Measurements from ENCODE around the gene CDH19.

- TF ChIP-seq GATA2 (IDR thresholded peaks at IDR 0.05; ENCODE audit: low read depth, low read length) = no peak
- TF ChIP-seq GATA3 (IDR thresholded peaks at IDR 0.05; ENCODE audit: low read depth, low read length) = no peak
Observed at GRCh38 chr18:66641056-66641455, 37.2 kb upstream of the CDH19 start.

Data from SH-SY5Y (cell line).